Gastrocnemius medialis (tissue), 4 donors: ENCODE results near the gene LARGE1. TPM values are rescaled to one million over a fixed set of nuclear protein-coding genes. Genes with fewer than 3 reads are reported as not detected.

Experiments used
- ATAC-seq, 2 donors: fragments of 150-250 bp; one replicate each; pipeline ENCODE4 v1.9.1; 2016
- DNase-seq, 2 donors: peaks; one replicate each; pipeline ENCODE4 v3.0.0-alpha.2; 2019
- H3K27ac ChIP-seq, 4 donors: fragments of 200-600 bp; sonication (generic); 1 replicate in 1 of 4; 2 replicates in 3 of 4; pipeline ENCODE4 v1.5.1; 2016 to 2018; ENCODE audit warnings: mild to moderate bottlenecking in 2 of 4, moderate library complexity in 1 of 4
- H3K27me3 ChIP-seq, 3 donors: fragments of 200-600 bp; sonication (generic) in 2 of 3; 1 replicate in 1 of 3; 2 replicates in 2 of 3; pipeline versions ENCODE4 v1.5.1 to v1.6.0; 2016 to 2019; ENCODE audit warnings: mild to moderate bottlenecking in 1 of 3, moderate library complexity in 1 of 3
- H3K36me3 ChIP-seq, 2 donors: fragments of 200-600 bp; sonication (generic) in 1 of 2; one replicate each; pipeline ENCODE4 v1.5.1; 2017 to 2018
- H3K4me1 ChIP-seq, 2 donors: fragments of 200-600 bp; sonication (generic) in 1 of 2; one replicate each; pipeline ENCODE4 v1.5.1; 2016 to 2017; ENCODE audit warnings: mild to moderate bottlenecking in 2 of 2
- H3K4me3 ChIP-seq, 4 donors: fragments of 200-600 bp; sonication (generic) in 3 of 4; 1 replicate in 1 of 4; 2 replicates in 3 of 4; pipeline ENCODE4 v1.5.1; 2016 to 2019; ENCODE audit warnings: mild to moderate bottlenecking in 2 of 4
- H3K9me3 ChIP-seq, 3 donors: fragments of 200-600 bp; sonication (generic) in 2 of 3; 1 replicate in 1 of 3; 2 replicates in 2 of 3; pipeline ENCODE4 v1.5.1; 2016 to 2019
- POLR2A ChIP-seq, 2 donors: fragments of 450-650 bp; IDR thresholded peaks; one replicate each; pipeline ENCODE4 v1.6.1; 2017; ENCODE audit warnings: antibody characterized with exemption in 2 of 2, mild to moderate bottlenecking in 2 of 2, moderate library complexity in 2 of 2
- in situ Hi-C, 4 donors: fragments of 200-750 bp; cut with MboI; loops; one replicate each; pipeline versions ENCODE4 v1.15.0 to v1.8.0; 2017; ENCODE audit warnings: low sequenced_read_pairs in 4 of 4
- intact Hi-C: fragments of 100-400 bp; cut with DNase I; formaldehyde crosslinking; loops from one replicate; pipeline ENCODE4 v1.15.1; 2023; ENCODE audit warnings: low total_unique reads
- total RNA-seq, 4 donors: library from RNA; depleted of rRNA; stranded (reverse); fragments of >200 nt; gene quantifications; one replicate each; pipeline versions ENCODE4 v1.1.0 to v1.2.3, GENCODE V29; 2016
- TF ChIP-seq, protein P1 (sequence below), 5 experiments: fragments of 450-650 bp in 3 of 5; fragments of 200-600 bp in 2 of 5; sonication (generic) in 2 of 5; IDR thresholded peaks in 4 of 5; conservative IDR thresholded peaks in 1 of 5; 1 replicate in 4 of 5; 2 replicates in 1 of 5; pipeline ENCODE4 v1.5.1; 2016 to 2019; ENCODE audit warnings: antibody characterized with exemption in 5 of 5, mild to moderate bottlenecking in 3 of 5, moderate library complexity in 3 of 5

Gene LARGE1
- total RNA-seq, 4 donors from 2014 or later = 48.5 to 91.0 (median 68.4) TPM

DNA sequence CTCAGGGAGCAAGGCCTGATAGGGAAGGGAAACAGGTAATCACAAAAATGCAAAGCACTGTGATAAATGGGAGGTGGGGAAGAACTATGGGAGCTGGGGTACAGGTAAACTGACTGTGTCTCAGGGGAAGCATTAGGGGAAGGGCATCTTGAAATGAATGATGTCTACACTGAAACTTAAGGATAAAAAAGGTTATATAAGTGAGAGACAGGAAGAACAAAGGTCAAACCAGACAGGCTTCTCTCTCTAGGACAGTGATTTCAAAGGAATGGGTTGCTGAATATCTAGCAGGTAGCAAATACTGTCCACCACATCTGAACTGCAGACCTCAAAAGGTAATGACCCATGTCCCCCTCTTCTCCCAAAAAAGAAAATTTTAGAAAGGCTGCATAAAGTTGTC lies 529.0 kb downstream of the LARGE1 start:
- no peak overlapping the region for H3K27ac ChIP-seq
- no peak overlapping the region for H3K4me3 ChIP-seq
- ATAC-seq (no peak), DNase-seq (no peak)
- H3K9me3 ChIP-seq = no peaks in the 10 kb centered on the region
- no peaks in the 10 kb centered on the region for H3K36me3 ChIP-seq
- no peaks in the 10 kb centered on the region for H3K4me1 ChIP-seq
- H3K27me3 ChIP-seq = no peaks in the 10 kb centered on the region
- in situ Hi-C loops (no loop called here), intact Hi-C loops (no loop called here)
- TF ChIP-seq, protein P1, sequence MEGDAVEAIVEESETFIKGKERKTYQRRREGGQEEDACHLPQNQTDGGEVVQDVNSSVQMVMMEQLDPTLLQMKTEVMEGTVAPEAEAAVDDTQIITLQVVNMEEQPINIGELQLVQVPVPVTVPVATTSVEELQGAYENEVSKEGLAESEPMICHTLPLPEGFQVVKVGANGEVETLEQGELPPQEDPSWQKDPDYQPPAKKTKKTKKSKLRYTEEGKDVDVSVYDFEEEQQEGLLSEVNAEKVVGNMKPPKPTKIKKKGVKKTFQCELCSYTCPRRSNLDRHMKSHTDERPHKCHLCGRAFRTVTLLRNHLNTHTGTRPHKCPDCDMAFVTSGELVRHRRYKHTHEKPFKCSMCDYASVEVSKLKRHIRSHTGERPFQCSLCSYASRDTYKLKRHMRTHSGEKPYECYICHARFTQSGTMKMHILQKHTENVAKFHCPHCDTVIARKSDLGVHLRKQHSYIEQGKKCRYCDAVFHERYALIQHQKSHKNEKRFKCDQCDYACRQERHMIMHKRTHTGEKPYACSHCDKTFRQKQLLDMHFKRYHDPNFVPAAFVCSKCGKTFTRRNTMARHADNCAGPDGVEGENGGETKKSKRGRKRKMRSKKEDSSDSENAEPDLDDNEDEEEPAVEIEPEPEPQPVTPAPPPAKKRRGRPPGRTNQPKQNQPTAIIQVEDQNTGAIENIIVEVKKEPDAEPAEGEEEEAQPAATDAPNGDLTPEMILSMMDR (IDR thresholded peaks at IDR 0.05 in 4 of 5, conservative IDR thresholded peaks at IDR 0.05 in 1 of 5) = no peak
- TF ChIP-seq POLR2A (IDR thresholded peaks at IDR 0.05) = no peak

DNA sequence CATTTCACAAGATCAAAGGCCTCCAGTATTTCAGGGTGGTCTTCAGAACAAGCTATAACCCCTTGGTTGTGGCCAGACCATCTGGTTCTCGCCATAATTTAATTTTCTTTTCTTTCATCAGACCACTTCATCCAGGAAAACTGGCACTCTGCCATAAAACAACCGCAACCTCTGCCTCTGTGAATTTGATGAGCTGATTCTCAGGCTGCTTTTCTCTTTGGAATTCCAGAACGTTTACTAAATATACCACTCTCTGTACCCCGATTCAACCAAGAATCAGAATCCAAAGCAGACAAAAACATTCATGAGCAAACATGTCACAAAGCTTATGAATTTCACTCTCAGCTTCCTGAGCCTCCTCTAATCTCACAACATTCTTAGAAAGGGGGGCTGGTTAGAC lies 530.3 kb downstream of the LARGE1 start:
- Histone ChIP-seq H3K4me1 (no peaks in the 10 kb centered on the region), H3K27me3 (no peaks in the 10 kb centered on the region), H3K27ac (no peak overlapping the region), H3K9me3 (no peaks in the 10 kb centered on the region), H3K36me3 (no peaks in the 10 kb centered on the region), H3K4me3 (no peak overlapping the region)
- intact Hi-C loops (no loop called here), in situ Hi-C loops (no loop called here)
- DNase-seq = no peak
- no peak for ATAC-seq
- TF ChIP-seq, protein P1 (IDR thresholded peaks at IDR 0.05 in 4 of 5, conservative IDR thresholded peaks at IDR 0.05 in 1 of 5) = no peak
- TF ChIP-seq POLR2A (IDR thresholded peaks at IDR 0.05) = no peak

DNA sequence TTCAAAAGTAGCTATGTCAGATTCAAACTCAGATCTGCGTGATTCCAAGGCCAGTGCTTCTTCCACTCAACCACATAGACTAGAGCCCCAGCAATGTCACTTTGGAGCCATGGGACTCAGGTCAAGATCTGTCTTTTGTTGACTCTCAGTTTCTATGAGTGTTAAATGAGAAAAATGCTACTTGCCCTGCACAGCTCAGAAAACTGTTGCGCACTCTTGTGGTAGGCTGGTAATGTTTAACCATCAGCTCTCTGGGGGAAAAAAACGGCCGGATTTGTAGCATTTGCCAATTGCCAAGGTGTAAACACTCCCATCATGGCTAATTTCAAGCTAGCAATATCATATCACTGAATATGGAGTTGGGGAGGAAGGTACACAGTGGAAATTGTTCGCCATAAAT lies 534.0 kb downstream of the LARGE1 start:
- H3K4me1 ChIP-seq = no peaks in the 10 kb centered on the region
- no peak for ATAC-seq
- no peak for DNase-seq

DNA sequence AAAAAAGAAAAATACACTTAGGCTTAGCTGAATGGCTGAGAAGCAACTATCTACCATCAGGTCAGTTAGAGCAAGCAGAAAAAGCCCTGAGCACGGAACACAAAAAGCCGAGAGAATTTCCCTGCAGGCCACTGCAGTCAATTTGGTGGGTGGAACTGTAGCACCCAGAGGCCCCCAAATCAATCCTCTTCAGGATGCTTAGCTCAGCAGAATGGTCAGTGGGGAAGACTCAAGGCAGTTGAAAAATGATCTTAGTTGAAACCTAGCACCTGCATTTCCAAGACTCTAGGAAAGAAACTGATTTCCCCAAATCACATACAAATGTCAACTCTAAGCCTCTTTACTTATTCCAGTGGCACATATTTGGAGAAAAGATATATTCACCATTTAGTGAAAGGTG lies 534.7 kb downstream of the LARGE1 start:
- no peak overlapping the region for H3K27ac ChIP-seq
- H3K4me1 ChIP-seq = no peaks in the 10 kb centered on the region
- no peaks in the 10 kb centered on the region for H3K9me3 ChIP-seq
- intact Hi-C loops = no loop called here
- ATAC-seq (no peak), DNase-seq (no peak)
- TF ChIP-seq POLR2A (IDR thresholded peaks at IDR 0.05) = no peak
- TF ChIP-seq, protein P1 (IDR thresholded peaks at IDR 0.05 in 4 of 5, conservative IDR thresholded peaks at IDR 0.05 in 1 of 5) = no peak
- H3K36me3 ChIP-seq = peaks cover 0 to 9% of the 10 kb centered on the region in 2 donors
- in situ Hi-C loops = no loop called here
- no peak overlapping the region for H3K4me3 ChIP-seq
- no peaks in the 10 kb centered on the region for H3K27me3 ChIP-seq

More for the DNA sequence above, 534.0 kb downstream of the LARGE1 start:
- Histone ChIP-seq H3K9me3 (no peaks in the 10 kb centered on the region), H3K4me3 (no peak overlapping the region), H3K27ac (no peak overlapping the region), H3K27me3 (no peaks in the 10 kb centered on the region), H3K36me3 (peaks cover 0 to 9% of the 10 kb centered on the region in 2 donors)
- in situ Hi-C loops = no loop called here
- intact Hi-C loops = no loop called here
- TF ChIP-seq, protein P1 (IDR thresholded peaks at IDR 0.05 in 4 of 5, conservative IDR thresholded peaks at IDR 0.05 in 1 of 5) = no peak
- no peak for TF ChIP-seq POLR2A (IDR thresholded peaks at IDR 0.05)

DNA sequence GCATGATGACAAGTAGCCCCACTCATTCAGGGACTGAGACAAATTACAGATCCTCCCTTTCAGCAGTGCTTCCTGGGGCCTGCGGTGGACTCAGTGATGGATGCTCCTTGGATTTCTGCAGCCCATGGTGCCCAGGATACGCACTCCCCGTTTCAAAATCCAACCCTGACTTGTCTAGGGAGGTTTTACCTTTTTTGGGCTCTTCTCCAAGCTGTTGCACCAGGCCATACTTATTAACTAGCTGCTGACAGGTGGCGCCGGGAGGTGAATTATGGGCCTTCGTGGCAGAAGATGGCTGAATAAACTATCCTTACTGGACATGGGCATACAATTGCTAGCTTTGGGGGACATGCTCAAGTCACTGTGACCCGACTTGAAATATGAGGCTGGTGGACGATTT lies 537.8 kb downstream of the LARGE1 start:
- peaks cover 0 to 9% of the 10 kb centered on the region in 2 donors for H3K36me3 ChIP-seq
- H3K4me3 ChIP-seq = no peak overlapping the region
- DNase-seq (no peak), ATAC-seq (no peak)
- in situ Hi-C loops = no loop called here
- H3K4me1 ChIP-seq = no peaks in the 10 kb centered on the region
- no peak overlapping the region for H3K27ac ChIP-seq
- H3K9me3 ChIP-seq = no peaks in the 10 kb centered on the region
- H3K27me3 ChIP-seq = no peaks in the 10 kb centered on the region
- TF ChIP-seq POLR2A (IDR thresholded peaks at IDR 0.05) = no peak
- TF ChIP-seq, protein P1 (IDR thresholded peaks at IDR 0.05 in 4 of 5, conservative IDR thresholded peaks at IDR 0.05 in 1 of 5) = no peak
- intact Hi-C loops = no loop called here
